Measurements from ENCODE around the gene CFHR2.

CFHR2 gene

GRCh38 chr1:197008861-197009260 is 65.3 kb downstream of the CFHR2 start:
- no peak for DNase-seq

All from NCI-H2227 treated with DMSO at 0.1 percent for 48 hours (cell line).